ENCODE data around the gene TTLL10. TPM values are rescaled to one million over a fixed set of nuclear protein-coding genes. Genes with fewer than 3 reads are reported as not detected.

TTLL10 gene
- total and polyA plus RNA-seq, 2 of the 4 experiments (the other 2 are of a cell fraction): not detected

- no peak overlapping the region for H3K9ac ChIP-seq (ENCODE audit: low read depth, low read length)
- H3K79me1 ChIP-seq (ENCODE audit: low read depth in 1 of 2, low read length in 2 of 2): peaks cover 16 to 74% of the 10 kb centered on the region in 2 experiments; a peak in 3 of 4 replicates
- no peak for TF ChIP-seq RFX5 (IDR thresholded peaks at IDR 0.05; ENCODE audit: low read depth, low read length)
- TF ChIP-seq ELK1 (IDR thresholded peaks at IDR 0.05; ENCODE audit: borderline replicate concordance, low read depth, low read length): no peak
- TF ChIP-seq FOS (IDR thresholded peaks at IDR 0.05; ENCODE audit: low read depth, low read length): no peak
- no peak for TF ChIP-seq CEBPB (IDR thresholded peaks at IDR 0.05; ENCODE audit: low read depth, low read length)
- TF ChIP-seq CTCF (conservative IDR thresholded peaks at IDR 0.05; ENCODE audit: low read depth, low read length): no peak
- TF ChIP-seq MXI1 (IDR thresholded peaks at IDR 0.05; ENCODE audit: borderline replicate concordance, low read depth, low read length): no peak
- TF ChIP-seq RAD21 (IDR thresholded peaks at IDR 0.05; ENCODE audit: low read length): no peak
- TF ChIP-seq POLR2A (IDR thresholded peaks at IDR 0.05; ENCODE audit: low read depth, low read length): no peak
- TF ChIP-seq NFE2L2 (IDR thresholded peaks at IDR 0.05; ENCODE audit: low read depth, low read length): no peak
- no peak for TF ChIP-seq BHLHE40 (IDR thresholded peaks at IDR 0.05; ENCODE audit: low read depth, low read length)
- TF ChIP-seq SMC3 (IDR thresholded peaks at IDR 0.05; ENCODE audit: low read depth, low read length): no peak
- no peak for TF ChIP-seq CHD1 (IDR thresholded peaks at IDR 0.05; ENCODE audit: low read depth, low read length)
- no peak for TF ChIP-seq RCOR1 (IDR thresholded peaks at IDR 0.05; ENCODE audit: insufficient replicate concordance, low read length)
- TF ChIP-seq USF2 (IDR thresholded peaks at IDR 0.05; ENCODE audit: low read depth, low read length): no peak
- TF ChIP-seq MAZ (IDR thresholded peaks at IDR 0.05; ENCODE audit: borderline replicate concordance, low read depth, low read length): no peak
- peaks cover 10% of the 10 kb centered on the region for H3K9me1 ChIP-seq (ENCODE audit: insufficient read depth, low read length)
- no peak overlapping the region for H3K27ac ChIP-seq (ENCODE audit: insufficient read depth, low read length)
- POLR2A ChIA-PET (ENCODE audit: unreplicated experiment): no interaction called here
- H2BK5ac ChIP-seq (ENCODE audit: low read depth, low read length, poor library complexity, severe bottlenecking): no peak overlapping the region
- H3K14ac ChIP-seq (replicated peaks; ENCODE audit: low read depth, low read length): no peak overlapping the region
- H3K4me1 ChIP-seq (ENCODE audit: control insufficient read depth, insufficient read depth, low read length): peaks cover 13% of the 10 kb centered on the region; the same call in 1 of the 2 replicates
- no peak overlapping the region for H4K5ac ChIP-seq (ENCODE audit: low read depth, low read length)
- no peak overlapping the region for H4K8ac ChIP-seq (ENCODE audit: low read depth in 2 of 2, low read length in 2 of 2)
- WGBS, 2 experiments (ENCODE audit: extremely low coverage in 2 of 2, insufficient read length in 1 of 2): 99% methylated on average over 13 of the region's 28 CpGs; no CpG with 5 or more reads in 1 of the 2 experiments
- H2BK120ac ChIP-seq (ENCODE audit: low read depth, low read length): no peak overlapping the region
- dilution Hi-C loops (cut with HindIII; ENCODE audit: low sequenced_read_pairs, unreplicated experiment): no loop called here
- no peak overlapping the region for H3K4me2 ChIP-seq (ENCODE audit: low read depth, low read length)
- no peak overlapping the region for H3K4ac ChIP-seq (ENCODE audit: low read depth, low read length)
- no peak overlapping the region for H3K4me3 ChIP-seq (ENCODE audit: insufficient read depth, low read depth, low read length)
- no peaks in the 10 kb centered on the region for H3K27me3 ChIP-seq (ENCODE audit: control insufficient read depth, insufficient read depth, low read length)
- H2AK5ac ChIP-seq (ENCODE audit: low read depth, low read length): no peak overlapping the region
- no peak overlapping the region for H2BK20ac ChIP-seq (ENCODE audit: low read depth, low read length)
- intact Hi-C loops (cut with micrococcal nuclease): no loop called here
- ATAC-seq (ENCODE audit: low read depth) (no peak), DNase-seq (no peak)
- CTCF ChIA-PET: no interaction called here
- no peak overlapping the region for H2AK9ac ChIP-seq (replicated peaks; ENCODE audit: low read depth, low read length, poor library complexity)
- peaks cover 3% of the 10 kb centered on the region for H3K9me3 ChIP-seq (ENCODE audit: control insufficient read depth, insufficient read depth, low read length)
- H2AFZ ChIP-seq (replicated peaks; ENCODE audit: low read length, poor library complexity): no peak overlapping the region
- H4K91ac ChIP-seq (ENCODE audit: insufficient read depth, low read depth, low read length): no peak overlapping the region
- H3K23ac ChIP-seq (ENCODE audit: low read depth, low read length): no peak overlapping the region
- BruUV-seq (replicated peaks): no TSS peak
- peaks cover 54% of the 10 kb centered on the region for H4K20me1 ChIP-seq (ENCODE audit: insufficient read depth, low read length)
- peaks cover 47% of the 10 kb centered on the region for H3K36me3 ChIP-seq (ENCODE audit: control insufficient read depth, insufficient read depth, low read length)
- no peak overlapping the region for H2BK15ac ChIP-seq (ENCODE audit: low read depth, low read length)
- H3K18ac ChIP-seq (ENCODE audit: low read depth, low read length): no peak overlapping the region
- in situ Hi-C loops (cut with MboI; ENCODE audit: low sequenced_read_pairs): no loop called here
- H3K56ac ChIP-seq (ENCODE audit: extremely low read depth, insufficient read depth, low read length): no peak overlapping the region
These were observed 55.1 kb downstream of the TTLL10 start for GRCh38 chr1:1228596-1229321.
